Endothelial cell of umbilical vein (primary cell): Measurements from ENCODE around the gene NR4A1. TPM values are rescaled to one million over a fixed set of nuclear protein-coding genes. Genes with fewer than 3 reads are reported as not detected.

Experiments
- BruUV-seq: library from RNA; stranded (reverse); fragments of 400-500 nt; replicated peaks from 2 replicates; lab custom pipeline; 2021; lab: Mats Ljungman, UMichigan
- CTCF ChIA-PET: fragments of 300-600, 350-600 bp; sonication (Branson Sonifier 250); formaldehyde crosslinking; loops from one replicate; lab custom pipeline; 2021; ENCODE audit warnings: antibody characterized with exemption, inconsistent platforms; lab: Charles Lee
- POLR2A ChIA-PET: fragments of 300-600, 350-600 bp; sonication (Branson Sonifier 250); formaldehyde crosslinking; loops from one replicate; lab custom pipeline; 2021; ENCODE audit warnings: antibody characterized with exemption, inconsistent platforms; lab: Charles Lee
- DNase-seq: peaks from one replicate; pipeline ENCODE4 v3.0.0-alpha.2; 2011; ENCODE audit warnings: low read depth, low spot score
- FAIRE-seq: peaks from 2 replicates; lab custom pipeline; 2011; peaks lifted over from hg19 to GRCh38; lab: Jason Lieb, UNC
- H2AFZ ChIP-seq: 2 replicates; pipeline ENCODE4 v1.6.0; 2012; ENCODE audit warnings: low read depth, low read length, control low read depth, inconsistent platforms
- H3K27ac ChIP-seq: 2 replicates; pipeline ENCODE4 v1.5.1; 2011; ENCODE audit warnings: low read depth, mild to moderate bottlenecking, control low read depth, low read length, moderate library complexity; ENCODE audit not compliant: insufficient read depth
- H3K27me3 ChIP-seq, 2 experiments: 2 replicates each; pipeline versions ENCODE4 v1.6.0 to v1.6.1; 2011; ENCODE audit warnings: low read length in 2 of 2, mixed read lengths in 1 of 2; ENCODE audit not compliant: control insufficient read depth in 2 of 2, insufficient read depth in 2 of 2
- H3K36me3 ChIP-seq, 2 experiments: 2 replicates in 1 of 2; 3 replicates in 1 of 2; pipeline ENCODE4 v1.5.1; 2011; ENCODE audit warnings: low read length in 2 of 2, mild to moderate bottlenecking in 1 of 2, moderate library complexity in 1 of 2; ENCODE audit not compliant: control insufficient read depth in 2 of 2, insufficient read depth in 2 of 2; ENCODE audit errors: extremely low read depth in 1 of 2
- H3K4me1 ChIP-seq: 3 replicates; pipeline ENCODE4 v1.5.1; 2011; ENCODE audit warnings: mild to moderate bottlenecking, low read length; ENCODE audit not compliant: control insufficient read depth, insufficient read depth; ENCODE audit errors: extremely low read depth
- H3K4me2 ChIP-seq: 2 replicates; pipeline ENCODE4 v1.6.1; 2011; ENCODE audit warnings: low read length, control low read depth, mixed read lengths; ENCODE audit not compliant: insufficient read depth
- H3K4me3 ChIP-seq, 3 experiments: fragments of 200-600 bp in 1 of 3; sonication (generic), shearing (Covaris generic) in 1 of 3; replicated peaks in 1 of 3; 2 replicates each; pipeline ENCODE4 v1.5.1; 2011 to 2016; ENCODE audit warnings: control low read depth in 3 of 3, low read length in 3 of 3, mild to moderate bottlenecking in 2 of 3, inconsistent platforms in 1 of 3, low read depth in 1 of 3, moderate library complexity in 1 of 3; ENCODE audit not compliant: insufficient read depth in 1 of 3
- H3K79me2 ChIP-seq: 2 replicates; pipeline ENCODE4 v1.6.0; 2012; ENCODE audit warnings: low read length, inconsistent platforms; ENCODE audit not compliant: control insufficient read depth, insufficient read depth
- H3K9ac ChIP-seq: replicated peaks from 2 replicates; pipeline ENCODE3; 2011; ENCODE audit warnings: low read length, control low read depth; ENCODE audit not compliant: insufficient read depth; ENCODE audit errors: extremely low read depth
- H3K9me1 ChIP-seq: replicated peaks from 3 replicates; pipeline ENCODE4 v1.6.0; 2011; ENCODE audit warnings: mild to moderate bottlenecking, low read length; ENCODE audit not compliant: control insufficient read depth, insufficient read depth; ENCODE audit errors: extremely low read depth
- H3K9me3 ChIP-seq: replicated peaks from 2 replicates; pipeline ENCODE4 v1.5.1; 2012; ENCODE audit warnings: low read length, inconsistent platforms; ENCODE audit not compliant: control insufficient read depth, insufficient read depth
- H4K20me1 ChIP-seq: replicated peaks from 2 replicates; pipeline ENCODE3; 2011; ENCODE audit warnings: mild to moderate bottlenecking, low read length; ENCODE audit not compliant: control insufficient read depth, insufficient read depth; ENCODE audit errors: extremely low read depth
- EZH2 ChIP-seq: IDR thresholded peaks from 2 replicates; pipeline ENCODE4 v1.6.1; 2012; ENCODE audit warnings: borderline replicate concordance, low read depth, mild to moderate bottlenecking, moderate library complexity, low read length, inconsistent platforms; ENCODE audit not compliant: severe bottlenecking
- FOS ChIP-seq: IDR thresholded peaks from 2 replicates; pipeline ENCODE4 v1.6.1; 2011; ENCODE audit warnings: mild to moderate bottlenecking, low read length, moderate library complexity, borderline replicate concordance; ENCODE audit not compliant: insufficient read depth
- GATA2 ChIP-seq: IDR thresholded peaks from 2 replicates; pipeline ENCODE4 v1.7.0; 2011; ENCODE audit warnings: low read depth, mild to moderate bottlenecking, moderate library complexity, mixed read lengths, low read length; ENCODE audit not compliant: insufficient read length, insufficient read depth
- JUN ChIP-seq: IDR thresholded peaks from 2 replicates; pipeline ENCODE4 v1.6.1; 2011; ENCODE audit warnings: borderline replicate concordance, low read depth; ENCODE audit not compliant: insufficient read length, insufficient read depth
- MAX ChIP-seq: IDR thresholded peaks from 2 replicates; pipeline ENCODE4 v1.6.1; 2011; ENCODE audit not compliant: insufficient read depth, insufficient read length
- MYC ChIP-seq: IDR thresholded peaks from one replicate; pipeline ENCODE4 v1.6.1; 2011; ENCODE audit warnings: mild to moderate bottlenecking, low read depth, low read length
- POLR2A ChIP-seq: IDR thresholded peaks from 2 replicates; pipeline ENCODE4 v1.6.1; 2012; ENCODE audit warnings: low read depth, mild to moderate bottlenecking, control low read depth, low read length
- POLR2AphosphoS5 ChIP-seq: IDR thresholded peaks from 2 replicates; pipeline ENCODE4 v1.6.1; 2012; ENCODE audit warnings: low read depth, mild to moderate bottlenecking, control low read depth, low read length, moderate library complexity; ENCODE audit not compliant: insufficient read depth
- dilution Hi-C: fragments of 300-500 bp; cut with MboI; formaldehyde crosslinking; loops from one replicate; pipeline ENCODE4 v1.15.0; 2019; ENCODE audit warnings: low sequenced_read_pairs; ENCODE audit not compliant: extremely low pct_ligation_motif_present
- intact Hi-C: fragments of 100-400 bp; cut with micrococcal nuclease; formaldehyde crosslinking; loops from one replicate; pipeline ENCODE4 v1.10.0; 2022
- polyA plus RNA-seq, 4 experiments: library from polyadenylated mRNA; depleted of rRNA in 3 of 4; stranded (reverse) in 3 of 4; unstranded in 1 of 4; fragments of >200 nt; gene quantifications; 2 replicates each; pipeline versions ENCODE4 v1.2.1 to v1.2.3, GENCODE V29; 2011 to 2012; ENCODE audit warnings: missing spikeins in 1 of 4
- total RNA-seq: library from RNA; stranded (reverse); gene quantifications from 2 replicates; pipeline ENCODE4 v1.2.3, GENCODE V29; 2021
- TF ChIP-seq, protein P1 (sequence below), 2 donors: IDR thresholded peaks; 1 replicate in 1 of 2; 2 replicates in 1 of 2; pipeline ENCODE4 v1.5.1; 2011; ENCODE audit warnings: low read length in 2 of 2, mild to moderate bottlenecking in 2 of 2, moderate library complexity in 2 of 2, control low read depth in 1 of 2, inconsistent platforms in 1 of 2, low read depth in 1 of 2; ENCODE audit not compliant: insufficient read depth in 1 of 2; ENCODE audit errors: extremely low read depth in 1 of 2

NR4A1 gene
- total and polyA plus RNA-seq, 2 donors (not counting 3 experiments of a cell fraction or from before 2014, with no cell fraction given) = 6.8 to 18.2 TPM

- no peak overlapping the region for H3K9ac ChIP-seq
- BruUV-seq = no TSS peak
- intact Hi-C loops = no loop called here
- CTCF ChIA-PET = interaction anchor here (0.6 to 12.8 kb wide), 6 partner anchors 14 to 60 kb away, joined by 3 to 452 read pairs (median 4); no protein-coding TSS in a partner anchor
- H3K9me1 ChIP-seq = no peaks in the 10 kb centered on the region
- H3K27me3 ChIP-seq = peaks cover 4 to 7% of the 10 kb centered on the region in 2 experiments
- no peaks in the 10 kb centered on the region for H3K9me3 ChIP-seq
- DNase-seq (no peak), FAIRE-seq (no peak)
- peaks cover 5% of the 10 kb centered on the region for H3K4me1 ChIP-seq
- dilution Hi-C loops = no loop called here
- H3K4me3 ChIP-seq = no peak overlapping the region
- TF ChIP-seq MYC = no peak
- TF ChIP-seq POLR2A = no peak
- no peak for TF ChIP-seq EZH2
- TF ChIP-seq JUN = no peak
- TF ChIP-seq GATA2 = no peak
- TF ChIP-seq, protein P1, sequence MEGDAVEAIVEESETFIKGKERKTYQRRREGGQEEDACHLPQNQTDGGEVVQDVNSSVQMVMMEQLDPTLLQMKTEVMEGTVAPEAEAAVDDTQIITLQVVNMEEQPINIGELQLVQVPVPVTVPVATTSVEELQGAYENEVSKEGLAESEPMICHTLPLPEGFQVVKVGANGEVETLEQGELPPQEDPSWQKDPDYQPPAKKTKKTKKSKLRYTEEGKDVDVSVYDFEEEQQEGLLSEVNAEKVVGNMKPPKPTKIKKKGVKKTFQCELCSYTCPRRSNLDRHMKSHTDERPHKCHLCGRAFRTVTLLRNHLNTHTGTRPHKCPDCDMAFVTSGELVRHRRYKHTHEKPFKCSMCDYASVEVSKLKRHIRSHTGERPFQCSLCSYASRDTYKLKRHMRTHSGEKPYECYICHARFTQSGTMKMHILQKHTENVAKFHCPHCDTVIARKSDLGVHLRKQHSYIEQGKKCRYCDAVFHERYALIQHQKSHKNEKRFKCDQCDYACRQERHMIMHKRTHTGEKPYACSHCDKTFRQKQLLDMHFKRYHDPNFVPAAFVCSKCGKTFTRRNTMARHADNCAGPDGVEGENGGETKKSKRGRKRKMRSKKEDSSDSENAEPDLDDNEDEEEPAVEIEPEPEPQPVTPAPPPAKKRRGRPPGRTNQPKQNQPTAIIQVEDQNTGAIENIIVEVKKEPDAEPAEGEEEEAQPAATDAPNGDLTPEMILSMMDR (IDR thresholded peaks at IDR 0.05; ENCODE audit: extremely low read depth in 1 of 2, insufficient read depth in 1 of 2, low read depth in 1 of 2, low read length in 2 of 2) = no peak
- no peak for TF ChIP-seq FOS
- no peak for TF ChIP-seq MAX
- TF ChIP-seq POLR2AphosphoS5 = no peak
- no peak overlapping the region for H2AFZ ChIP-seq
- no peak overlapping the region for H3K27ac ChIP-seq
- POLR2A ChIA-PET = no interaction called here
- no peaks in the 10 kb centered on the region for H3K79me2 ChIP-seq
- H4K20me1 ChIP-seq = no peaks in the 10 kb centered on the region
- H3K36me3 ChIP-seq = no peaks in the 10 kb centered on the region
- no peak overlapping the region for H3K4me2 ChIP-seq
These were observed 34.5 kb downstream of the NR4A1 start for GRCh38 chr12:52085682-52086180.
